Activated naive CD8-positive, alpha-beta T cell (primary cell): ENCODE data around the gene TTYH1.
A peak's percentile ranks its signal among the peaks of the same experiment; 100 is the strongest.

ENCODE experiments used
- H3K27ac Mint-ChIP-seq: one replicate; pipeline ENCODE4 v1.8.0; 2021; ENCODE audit warnings: mixed read lengths
- H3K27me3 Mint-ChIP-seq: one replicate; pipeline ENCODE4 v1.8.0; 2021; ENCODE audit warnings: mixed read lengths
- H3K36me3 Mint-ChIP-seq: one replicate; pipeline ENCODE4 v1.8.0; 2021; ENCODE audit warnings: mixed read lengths
- H3K4me1 Mint-ChIP-seq: one replicate; pipeline ENCODE4 v1.8.0; 2021; ENCODE audit warnings: low read depth, mixed read lengths
- H3K4me3 Mint-ChIP-seq: one replicate; pipeline ENCODE4 v1.8.0; 2021; ENCODE audit warnings: mild to moderate bottlenecking, mixed read lengths
- H3K9me3 Mint-ChIP-seq: one replicate; pipeline ENCODE4 v1.8.0; 2021; ENCODE audit warnings: low read depth, mixed read lengths

TTYH1 gene

GRCh38 chr19:54454781-54455675 lies 39.8 kb downstream of the TTYH1 start:
- Mint-ChIP-seq H3K4me3 (no peak overlapping the region), H3K9me3 (no peaks in the 10 kb centered on the region), H3K27ac (no peak overlapping the region), H3K36me3 (peaks cover 4% of the 10 kb centered on the region), H3K27me3 (no peaks in the 10 kb centered on the region), H3K4me1 (peaks cover 39% of the 10 kb centered on the region)

GRCh38 chr19:54455786-54456422 lies 40.6 kb downstream of the TTYH1 start:
- no peak overlapping the region for H3K27ac Mint-ChIP-seq
- H3K4me3 Mint-ChIP-seq, result no peak overlapping the region
- no peaks in the 10 kb centered on the region for H3K9me3 Mint-ChIP-seq
- peaks cover 2% of the 10 kb centered on the region for H3K36me3 Mint-ChIP-seq
- no peaks in the 10 kb centered on the region for H3K27me3 Mint-ChIP-seq
- H3K4me1 Mint-ChIP-seq, result peaks cover 33% of the 10 kb centered on the region

DNA sequence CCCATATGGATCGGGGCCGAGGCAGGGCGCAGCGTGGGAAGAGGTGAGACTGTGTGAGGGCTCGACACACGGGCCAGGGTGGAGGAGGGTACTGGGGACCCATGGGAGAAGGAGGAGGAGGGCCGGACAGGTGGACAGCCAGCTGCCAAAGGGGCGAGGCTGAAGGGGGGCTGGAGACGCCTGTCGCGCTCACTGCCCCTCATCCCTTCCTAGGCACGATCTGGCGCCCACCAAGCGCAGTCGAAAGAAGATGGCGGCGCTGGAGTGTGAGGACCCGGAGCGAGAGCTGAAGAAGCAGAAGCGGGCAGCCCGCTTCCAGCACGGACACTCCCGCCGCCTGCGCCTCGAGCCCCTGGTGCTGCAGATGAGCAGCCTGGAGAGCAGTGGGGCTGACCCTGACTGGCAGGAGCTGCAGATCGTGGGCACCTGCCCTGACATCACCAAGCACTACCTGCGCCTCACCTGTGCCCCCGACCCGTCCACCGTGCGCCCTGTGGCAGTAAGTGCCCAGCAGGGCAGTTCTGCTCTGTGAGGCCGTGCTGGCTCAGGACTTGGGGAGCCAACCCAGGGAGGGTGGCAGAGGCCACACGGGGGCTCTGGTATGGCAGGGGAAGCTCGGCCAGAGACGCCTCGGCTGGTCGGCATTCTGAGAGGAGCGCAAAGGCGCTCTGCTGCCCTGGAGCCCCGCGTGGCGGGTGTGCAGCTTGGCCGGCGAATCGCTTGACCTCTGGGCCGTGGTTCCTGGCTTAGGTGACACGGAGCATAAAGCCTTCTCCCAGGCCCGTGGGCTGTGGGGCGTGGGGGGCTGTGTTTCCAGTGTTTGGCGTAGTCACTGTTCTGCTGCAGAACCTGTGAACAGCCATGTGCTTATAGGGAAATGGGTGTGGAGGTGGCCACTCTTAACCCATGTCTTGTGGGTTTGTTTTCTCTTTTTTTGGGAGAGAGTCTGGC lies 41.4 kb downstream of the TTYH1 start:
- Mint-ChIP-seq H3K4me3 (no peak overlapping the region), H3K36me3 (peaks cover 2% of the 10 kb centered on the region), H3K9me3 (no peaks in the 10 kb centered on the region), H3K27ac (no peak overlapping the region), H3K27me3 (no peaks in the 10 kb centered on the region), H3K4me1 (peaks cover 28% of the 10 kb centered on the region)

- Mint-ChIP-seq H3K4me1 (peaks cover 26% of the 10 kb centered on the region), H3K4me3 (no peak overlapping the region), H3K36me3 (peaks cover 2% of the 10 kb centered on the region), H3K27ac (no peak overlapping the region), H3K27me3 (no peaks in the 10 kb centered on the region), H3K9me3 (no peaks in the 10 kb centered on the region)
Measured at GRCh38 chr19:54457773-54458647, 42.7 kb downstream of the TTYH1 start.

- no peaks in the 10 kb centered on the region for H3K36me3 Mint-ChIP-seq
Measured at GRCh38 chr19:54458648-54459281, 43.5 kb downstream of the TTYH1 start.

GRCh38 chr19:54459282-54460229 lies 44.3 kb downstream of the TTYH1 start:
- Mint-ChIP-seq H3K27me3 (no peaks in the 10 kb centered on the region), H3K27ac (peak overlapping the region; percentile 66), H3K9me3 (no peaks in the 10 kb centered on the region), H3K4me1 (peaks cover 30% of the 10 kb centered on the region), H3K4me3 (peak overlapping the region; percentile 45), H3K36me3 (no peaks in the 10 kb centered on the region)

More at GRCh38 chr19:54458648-54459281, 43.5 kb downstream of the TTYH1 start:
- Mint-ChIP-seq H3K4me3 (peak overlapping the region; percentile 45), H3K27me3 (no peaks in the 10 kb centered on the region), H3K9me3 (no peaks in the 10 kb centered on the region), H3K27ac (peak overlapping the region; percentile 58), H3K4me1 (peaks cover 24% of the 10 kb centered on the region)

GRCh38 chr19:54460230-54461005 lies 45.2 kb downstream of the TTYH1 start:
- peaks cover 32% of the 10 kb centered on the region for H3K4me1 Mint-ChIP-seq
- no peaks in the 10 kb centered on the region for H3K27me3 Mint-ChIP-seq
- no peak overlapping the region for H3K27ac Mint-ChIP-seq
- no peaks in the 10 kb centered on the region for H3K36me3 Mint-ChIP-seq
- no peak overlapping the region for H3K4me3 Mint-ChIP-seq
- no peaks in the 10 kb centered on the region for H3K9me3 Mint-ChIP-seq

DNA sequence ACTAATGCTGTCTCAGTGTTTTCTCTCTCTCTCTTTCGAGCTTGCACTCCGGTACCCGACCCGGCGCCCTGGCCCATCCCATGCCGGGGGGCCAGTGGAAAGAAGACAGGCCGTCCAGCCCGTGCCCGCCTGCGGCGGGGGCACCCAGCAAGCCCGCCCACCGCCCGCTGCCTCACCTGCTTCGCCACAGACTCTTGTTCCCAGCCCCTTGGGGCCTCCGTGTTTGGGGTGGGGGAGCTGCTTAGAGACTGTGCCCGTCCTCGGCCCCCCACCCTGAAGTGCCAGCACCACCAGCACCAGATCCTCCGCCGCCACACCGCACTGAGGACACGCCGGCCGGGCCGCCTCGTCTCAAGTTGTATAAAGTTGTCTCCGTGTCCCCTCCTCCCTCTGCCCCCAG lies 45.9 kb downstream of the TTYH1 start:
- Mint-ChIP-seq H3K9me3 (no peaks in the 10 kb centered on the region), H3K4me3 (peak overlapping the region; percentile 47), H3K36me3 (no peaks in the 10 kb centered on the region), H3K27me3 (no peaks in the 10 kb centered on the region), H3K4me1 (peaks cover 32% of the 10 kb centered on the region), H3K27ac (peak overlapping the region; percentile 10)

GRCh38 chr19:54461613-54462012 lies 46.3 kb downstream of the TTYH1 start:
- peaks cover 33% of the 10 kb centered on the region for H3K4me1 Mint-ChIP-seq
- H3K36me3 Mint-ChIP-seq, result no peaks in the 10 kb centered on the region
- H3K27ac Mint-ChIP-seq, result peak overlapping the region; percentile 22
- H3K4me3 Mint-ChIP-seq, result peak overlapping the region; percentile 69
- H3K9me3 Mint-ChIP-seq, result no peaks in the 10 kb centered on the region
- no peaks in the 10 kb centered on the region for H3K27me3 Mint-ChIP-seq

DNA sequence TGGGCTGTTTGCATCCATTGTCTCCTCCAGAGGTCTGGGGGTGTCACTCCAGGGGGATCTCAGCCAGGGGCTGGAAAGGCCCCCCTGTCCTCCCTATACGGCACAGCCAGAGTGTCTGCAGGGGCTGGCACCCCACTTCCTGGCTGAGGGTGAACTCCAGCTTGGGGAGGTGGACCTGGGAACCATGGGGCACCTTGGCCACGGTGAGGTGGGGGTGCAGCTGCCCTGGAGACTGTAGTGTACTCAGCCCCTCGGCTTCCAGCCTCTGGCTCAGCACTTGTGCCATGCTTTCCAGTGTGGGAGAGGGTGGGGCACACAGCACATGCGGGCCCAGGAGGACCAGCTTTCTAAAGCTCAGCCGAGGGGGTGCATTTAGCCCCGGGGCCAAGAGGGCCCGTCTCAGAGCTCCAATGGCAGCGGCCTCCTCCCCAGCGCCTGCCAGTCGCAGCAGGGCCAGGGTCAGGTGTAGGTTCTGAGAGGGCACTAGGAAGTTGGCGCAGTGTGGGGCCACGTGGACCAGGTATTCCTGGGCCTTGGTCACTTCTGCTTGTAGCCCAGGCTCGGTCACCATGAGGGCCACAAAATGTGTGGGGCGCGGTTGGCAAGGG lies 46.9 kb downstream of the TTYH1 start:
- no peaks in the 10 kb centered on the region for H3K36me3 Mint-ChIP-seq
- peak overlapping the region; percentile 22 for H3K27ac Mint-ChIP-seq
- H3K4me1 Mint-ChIP-seq, result peaks cover 33% of the 10 kb centered on the region
- no peaks in the 10 kb centered on the region for H3K27me3 Mint-ChIP-seq
- no peaks in the 10 kb centered on the region for H3K9me3 Mint-ChIP-seq
- peak overlapping the region; percentile 69 for H3K4me3 Mint-ChIP-seq

DNA sequence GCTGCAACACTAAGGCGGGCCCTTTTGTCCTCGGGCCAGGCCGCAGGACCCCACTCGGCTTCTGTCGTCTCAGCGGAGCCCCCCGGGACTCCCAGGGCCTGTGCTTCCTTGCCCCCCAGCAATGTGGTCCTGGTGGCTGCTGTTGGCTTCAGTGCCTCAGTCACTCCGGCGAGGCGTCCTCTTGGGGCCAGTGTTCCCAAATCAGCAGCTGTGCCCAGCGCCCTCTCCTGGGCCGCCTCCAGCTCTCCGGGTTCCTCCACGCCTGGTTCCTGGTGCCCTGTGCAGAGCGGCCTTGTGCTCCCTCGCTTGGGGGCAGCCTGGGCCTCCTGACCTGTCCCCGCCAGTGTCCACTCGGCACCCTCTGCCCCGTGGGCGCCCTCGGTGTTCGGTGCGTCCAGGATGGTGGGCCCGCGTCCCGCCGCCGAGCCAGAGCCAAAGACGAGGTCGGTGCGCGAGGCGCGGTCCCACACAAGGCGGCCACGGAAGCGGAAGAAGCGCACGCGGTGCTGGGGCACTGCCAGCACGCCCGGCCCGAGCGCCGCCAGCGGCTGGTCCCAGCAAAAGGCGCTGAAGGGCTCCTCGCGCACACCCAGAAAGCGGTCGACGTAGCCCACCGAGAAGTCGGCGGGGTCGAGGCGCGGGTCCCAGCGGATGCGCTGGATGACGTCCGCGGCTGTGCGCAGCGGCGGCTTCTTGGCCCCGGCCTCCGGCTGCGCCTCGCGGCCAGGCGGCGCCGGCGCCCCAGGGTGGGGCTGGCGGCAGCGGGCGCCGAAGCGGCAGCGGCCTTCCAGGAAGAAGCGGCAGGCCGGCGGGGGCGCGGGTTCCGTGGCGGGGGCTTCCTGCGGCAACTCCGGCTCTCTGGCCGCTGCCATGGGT lies 47.6 kb downstream of the TTYH1 start:
- no peaks in the 10 kb centered on the region for H3K27me3 Mint-ChIP-seq
- peak overlapping the region; percentile 72 for H3K27ac Mint-ChIP-seq
- H3K4me1 Mint-ChIP-seq, result peaks cover 33% of the 10 kb centered on the region
- peak overlapping the region; percentile 69 for H3K4me3 Mint-ChIP-seq
- no peaks in the 10 kb centered on the region for H3K9me3 Mint-ChIP-seq
- no peaks in the 10 kb centered on the region for H3K36me3 Mint-ChIP-seq
